DMS114 treated with DMSO at 0.1 percent for 48 hours (cell line): ENCODE results near the gene RNASE13.

Source experiments
- DNase-seq: peaks from one replicate; lab custom pipeline; 2025; ENCODE audit not compliant: unreplicated experiment; lab: John Stamatoyannopoulos, UW

Gene RNASE13

GRCh38 chr14:21066882-21067502 lies 32.4 kb upstream of the RNASE13 start:
- peak; percentile 14 for DNase-seq

GRCh38 chr14:21063479-21063878 lies 28.9 kb upstream of the RNASE13 start:
- DNase-seq = no peak

GRCh38 chr14:21061347-21061668 lies 26.7 kb upstream of the RNASE13 start:
- no peak for DNase-seq

GRCh38 chr14:21060614-21061346 lies 26.2 kb upstream of the RNASE13 start:
- no peak for DNase-seq

- DNase-seq = no peak
Measured at GRCh38 chr14:21059842-21060613, 25.4 kb upstream of the RNASE13 start.

GRCh38 chr14:21058903-21059302 lies 24.3 kb upstream of the RNASE13 start:
- no peak for DNase-seq

GRCh38 chr14:21057803-21058675 lies 23.4 kb upstream of the RNASE13 start, which contains the start of gene RNASE8:
RNASE8 (plus strand) TSS chr14:21057822; CDS start chr14:21057893, 71 bp downstream.
- no peak for DNase-seq

GRCh38 chr14:21056520-21057163 lies 22.0 kb upstream of the RNASE13 start:
- DNase-seq = no peak

- no peak for DNase-seq
Measured at GRCh38 chr14:21055432-21056117, 21.0 kb upstream of the RNASE13 start.

GRCh38 chr14:21054768-21055145 lies 20.1 kb upstream of the RNASE13 start:
- no peak for DNase-seq

- no peak for DNase-seq
Measured at GRCh38 chr14:21054123-21054767, 19.6 kb upstream of the RNASE13 start.

- DNase-seq = no peak
Measured at GRCh38 chr14:21053184-21054122, 18.8 kb upstream of the RNASE13 start.

GRCh38 chr14:21050597-21050996 lies 16.0 kb upstream of the RNASE13 start:
- no peak for DNase-seq

- DNase-seq = no peak
Measured at GRCh38 chr14:21049271-21049673, 14.7 kb upstream of the RNASE13 start.

GRCh38 chr14:21048638-21049037 lies 14.0 kb upstream of the RNASE13 start:
- DNase-seq = no peak

- DNase-seq = no peak
Measured at GRCh38 chr14:21047378-21047781, 12.8 kb upstream of the RNASE13 start.

- no peak for DNase-seq
Measured at GRCh38 chr14:21043974-21044618, 9.5 kb upstream of the RNASE13 start.

GRCh38 chr14:21043387-21043973 lies 8.9 kb upstream of the RNASE13 start:
- DNase-seq = no peak
